A549 (cell line): ENCODE measurements around the gene TNFRSF11A. TPM values are rescaled to one million over a fixed set of nuclear protein-coding genes. Genes with fewer than 3 reads are reported as not detected.

ENCODE experiments used
- ATAC-seq, 2 experiments: fragments of 200-7000 bp in 1 of 2; fragments of >200 bp in 1 of 2; cut with Nextera tagmentation in 1 of 2; cut with Tn5 transposase in 1 of 2; 3 replicates each; pipeline versions ENCODE4 v1.8.0 to v1.9.1; 2018 to 2020; ENCODE audit warnings: mild to moderate bottlenecking in 1 of 2, moderate library complexity in 1 of 2
- CTCF ChIA-PET: fragments of 300-600 bp; sonication (Branson Sonifier 250); formaldehyde crosslinking; extraction: SDS; loops from one replicate; lab custom pipeline; 2021; ENCODE audit warnings: antibody characterized with exemption, inconsistent platforms; lab: Yijun Ruan, JAX
- POLR2A ChIA-PET: fragments of 350-600 bp; formaldehyde crosslinking; extraction: SDS; loops from one replicate; lab custom pipeline; 2021; ENCODE audit warnings: antibody characterized with exemption, inconsistent platforms; lab: Yijun Ruan, JAX
- DNase-seq, 2 experiments: peaks; one replicate each; pipeline versions ENCODE4 v3.0.0 to v3.0.0-alpha.2; 2011 to 2016; ENCODE audit warnings: low read depth in 1 of 2, low spot score in 1 of 2
- FAIRE-seq: peaks from 2 replicates; lab custom pipeline; 2011; peaks lifted over from hg19 to GRCh38; lab: Jason Lieb, UNC
- H3K27ac ChIP-seq, 2 experiments: fragments of >200 bp; sonication (Bioruptor Twin); formaldehyde crosslinking; 3 replicates each; pipeline ENCODE4 v1.5.1; 2016 to 2017
- H3K4me1 ChIP-seq: fragments of >200 bp; sonication (Bioruptor Twin); formaldehyde crosslinking; 3 replicates; pipeline ENCODE4 v1.6.1; 2016
- H3K4me2 ChIP-seq: fragments of >200 bp; sonication (Bioruptor Twin); formaldehyde crosslinking; 3 replicates; pipeline ENCODE4 v1.6.1; 2016
- H3K4me3 ChIP-seq: fragments of >200 bp; sonication (Bioruptor Twin); formaldehyde crosslinking; 3 replicates; pipeline ENCODE4 v1.5.1; 2016
- H3K9me3 ChIP-seq: fragments of >200 bp; sonication (Bioruptor Twin); formaldehyde crosslinking; 3 replicates; pipeline ENCODE4 v1.6.1; 2016
- ATOH8 ChIP-seq: fragments of 250-450 bp; sonication (Bioruptor Pico); IDR thresholded peaks from 2 replicates; pipeline ENCODE4 v1.5.0; 2020; ENCODE audit warnings: low read depth, mild to moderate bottlenecking, moderate library complexity
- BCL3 ChIP-seq: fragments of >200 bp; sonication (Bioruptor Twin); formaldehyde crosslinking; IDR thresholded peaks from 3 replicates; pipeline ENCODE4 v1.6.1; 2016
- CEBPB ChIP-seq, 2 experiments: fragments of >200 bp in 1 of 2; sonication (Bioruptor Twin) in 1 of 2; formaldehyde crosslinking in 1 of 2; IDR thresholded peaks; 2 replicates each; pipeline ENCODE4 v1.6.1; 2012 to 2016
- CHD2 ChIP-seq: fragments of 150-350 bp; IDR thresholded peaks from 2 replicates; pipeline ENCODE4 v1.6.1; 2014; ENCODE audit warnings: low read length; ENCODE audit not compliant: partially characterized antibody
- CHD4 ChIP-seq: fragments of 200-600 bp; sonication (generic); IDR thresholded peaks from 2 replicates; pipeline ENCODE4 v1.6.1; 2016; ENCODE audit warnings: antibody characterized with exemption, mild to moderate bottlenecking, borderline replicate concordance
- CTCF ChIP-seq: fragments of >200 bp; sonication (Bioruptor Twin); formaldehyde crosslinking; IDR thresholded peaks from 3 replicates; pipeline ENCODE4 v1.5.1; 2016
- EHF ChIP-seq: fragments of 250-450 bp; sonication (Bioruptor Pico); IDR thresholded peaks from 2 replicates; pipeline ENCODE4 v1.5.0; 2020; ENCODE audit warnings: mild to moderate bottlenecking
- EHMT2 ChIP-seq: fragments of 200-600 bp; sonication (generic); IDR thresholded peaks from 2 replicates; pipeline ENCODE4 v1.6.1; 2016; ENCODE audit warnings: antibody characterized with exemption, low read depth, mild to moderate bottlenecking, moderate library complexity
- ELK1 ChIP-seq: fragments of 150-350 bp; IDR thresholded peaks from 2 replicates; pipeline ENCODE4 v1.6.1; 2014; ENCODE audit warnings: low read depth, mild to moderate bottlenecking, low read length
- EP300 ChIP-seq, 2 experiments: fragments of >200 bp; sonication (Bioruptor Twin); formaldehyde crosslinking; IDR thresholded peaks; 2 replicates in 1 of 2; 3 replicates in 1 of 2; pipeline ENCODE4 v1.6.1; 2016 to 2017
- ESRRA ChIP-seq: fragments of 150-350 bp; IDR thresholded peaks from 2 replicates; pipeline ENCODE4 v1.6.1; 2014; ENCODE audit warnings: mild to moderate bottlenecking, low read length, borderline replicate concordance
- HES2 ChIP-seq: fragments of >200 bp; sonication (Bioruptor Twin); formaldehyde crosslinking; IDR thresholded peaks from 2 replicates; pipeline ENCODE4 v1.6.1; 2016
- HOXB5 ChIP-seq: fragments of 250-450 bp; sonication (Bioruptor Pico); IDR thresholded peaks from 2 replicates; pipeline ENCODE4 v1.5.0; 2020; ENCODE audit warnings: mild to moderate bottlenecking, moderate library complexity
- KDM5A ChIP-seq: fragments of 200-600 bp; sonication (generic); IDR thresholded peaks from 2 replicates; pipeline ENCODE4 v1.6.1; 2016; ENCODE audit warnings: antibody characterized with exemption, mild to moderate bottlenecking
- MAZ ChIP-seq: fragments of 150-350 bp; IDR thresholded peaks from 2 replicates; pipeline ENCODE4 v1.6.1; 2014; ENCODE audit warnings: antibody characterized with exemption, low read depth, low read length, borderline replicate concordance
- NFE2L2 ChIP-seq: fragments of 150-350 bp; conservative IDR thresholded peaks from 2 replicates; pipeline ENCODE4 v1.6.1; 2014; ENCODE audit warnings: low read length
- NR3C1 ChIP-seq: fragments of >200 bp; sonication (Bioruptor Twin); formaldehyde crosslinking; IDR thresholded peaks from 3 replicates; pipeline ENCODE4 v1.6.1; 2017
- RAD21 ChIP-seq, 2 experiments: fragments of >200 bp in 1 of 2; sonication (Bioruptor Twin) in 1 of 2; formaldehyde crosslinking in 1 of 2; IDR thresholded peaks in 1 of 2; conservative IDR thresholded peaks in 1 of 2; 2 replicates in 1 of 2; 3 replicates in 1 of 2; pipeline ENCODE4 v1.6.1; 2012 to 2018; ENCODE audit warnings: inconsistent platforms in 1 of 2
- SREBF2 ChIP-seq: fragments of 450-650 bp; IDR thresholded peaks from 2 replicates; pipeline ENCODE4 v1.6.1; 2014; ENCODE audit warnings: mild to moderate bottlenecking, moderate library complexity
- ZC3H11A ChIP-seq: fragments of 450-650 bp; IDR thresholded peaks from 2 replicates; pipeline ENCODE4 v1.6.1; 2014; ENCODE audit warnings: antibody characterized with exemption, mild to moderate bottlenecking
- WGBS: methylation state at CpG from one replicate; pipeline ENCODE4 v1.1.6; 2017; ENCODE audit errors: missing lambda C conversion rate; 5-methylcytosine and 5-hydroxymethylcytosine counted together
- polyA plus RNA-seq, 4 experiments: library from polyadenylated mRNA; depleted of rRNA in 3 of 4; stranded (reverse); fragments of >200 nt; fragmentation: RNase III in 1 of 4; extraction: RNeasy Plus Mini Kit Qiagen cat#74134 plus additional on column Dnase treatment in 1 of 4; gene quantifications; 2 replicates in 3 of 4; 3 replicates in 1 of 4; pipeline ENCODE4 v1.2.3, GENCODE V29; 2011 to 2017

The TNFRSF11A gene
- polyA plus RNA-seq, 2 of the 4 experiments (the other 2 are of a cell fraction), result 1.9 to 4.0 TPM

GRCh38 chr18:62345909-62346308 is 20.8 kb downstream of the TNFRSF11A start:
- no peak for DNase-seq
- Histone ChIP-seq H3K4me2 (no peak overlapping the region), H3K4me1 (no peaks in the 10 kb centered on the region), H3K4me3 (no peak overlapping the region), H3K27ac (no peak overlapping the region), H3K9me3 (no peaks in the 10 kb centered on the region)
- ATAC-seq, result no peak
- ChIA-PET CTCF (interaction anchor here (1.1 kb wide), 1 partner anchor 13 kb away, joined by 4 read pairs; no protein-coding TSS in a partner anchor), POLR2A (no interaction called here)
- FAIRE-seq, result no peak
- 85% methylated on average over 2 of the region's 2 CpGs for WGBS
- TF ChIP-seq KDM5A (no peak), HOXB5 (CRISPR knock-in tag) (no peak), NFE2L2 (no peak), CHD4 (no peak), EP300 (IDR thresholded peaks at IDR 0.05) (no peak), ESRRA (no peak)
- TF ChIP-seq, all 56 proteins: peak for 0

GRCh38 chr18:62346333-62347088 is 21.4 kb downstream of the TNFRSF11A start:
- WGBS, result 77% methylated on average over 7 of the region's 7 CpGs
- no peaks in the 10 kb centered on the region for H3K9me3 ChIP-seq
- CTCF ChIA-PET, result interaction anchor here (1.1 kb wide), 1 partner anchor 13 kb away, joined by 4 read pairs; no protein-coding TSS in a partner anchor
- TF ChIP-seq CHD2, result no peak
- no peak for TF ChIP-seq BCL3
- no peak for TF ChIP-seq HES2
- no peak for TF ChIP-seq ZC3H11A
- TF ChIP-seq EHF (CRISPR knock-in tag), result no peak
- no peak for TF ChIP-seq CHD4
- no peak for TF ChIP-seq CTCF
- TF ChIP-seq NR3C1, result no peak
- no peak for TF ChIP-seq MAZ
- TF ChIP-seq ATOH8 (CRISPR knock-in tag), result no peak
- TF ChIP-seq ELK1, result no peak
- TF ChIP-seq EHMT2, result no peak
- TF ChIP-seq SREBF2, result no peak
- TF ChIP-seq RAD21 (conservative IDR thresholded peaks at IDR 0.05 in 1 of 2, IDR thresholded peaks at IDR 0.05 in 1 of 2), result no peak
- TF ChIP-seq CEBPB (IDR thresholded peaks at IDR 0.05), result no peak
- no peak overlapping the region for H3K4me2 ChIP-seq
- H3K4me3 ChIP-seq, result no peak overlapping the region
- H3K4me1 ChIP-seq, result no peaks in the 10 kb centered on the region
- FAIRE-seq (no peak), DNase-seq (no peak), ATAC-seq (0 out of 6 replicates have a peak, but pooled peaks of 1 of the 2 experiments have one; percentile 30)
- POLR2A ChIA-PET, result no interaction called here
- no peak overlapping the region for H3K27ac ChIP-seq
